ENCODE data around the gene ZBTB16.

Gene ZBTB16

DNA sequence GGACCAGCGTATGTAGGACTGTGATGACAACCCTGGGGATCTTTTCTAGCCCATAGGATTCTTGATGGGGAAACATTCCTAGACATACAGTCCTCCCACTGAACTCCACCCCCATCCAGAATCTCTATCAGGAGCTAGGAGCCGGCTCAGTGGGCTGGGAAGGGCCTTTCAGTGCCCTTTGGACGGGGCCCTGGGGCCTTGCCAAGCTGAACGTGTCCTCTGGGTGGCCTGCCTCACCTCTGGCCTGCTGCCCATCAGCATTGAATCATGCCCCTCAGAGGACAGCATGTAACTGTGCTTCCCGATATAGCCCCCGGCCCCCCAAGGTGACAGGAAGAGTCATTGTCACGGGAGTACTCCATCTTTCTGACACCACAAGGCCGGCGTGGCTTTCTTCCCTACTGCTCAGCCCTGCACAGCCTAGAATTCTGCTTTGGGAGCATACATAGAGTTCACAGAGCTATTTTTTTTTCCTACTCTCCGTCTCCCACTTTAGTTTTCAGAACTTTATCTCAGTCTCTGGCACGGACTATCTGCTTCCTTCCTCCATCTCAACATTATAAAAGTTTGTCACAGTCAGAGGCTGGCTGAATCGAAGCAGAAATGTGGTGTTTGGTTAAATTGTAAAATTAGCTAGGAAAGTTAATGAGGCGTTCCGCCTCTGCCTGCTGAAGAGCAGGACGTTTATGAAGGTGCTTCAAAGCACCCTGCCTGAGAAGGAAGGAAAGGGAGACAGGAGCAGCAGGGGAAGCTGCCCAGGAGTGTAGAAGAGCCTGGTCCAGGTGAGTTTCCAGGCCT is 111.9 kb downstream of the ZBTB16 start:
- FAIRE-seq, result no peak

DNA sequence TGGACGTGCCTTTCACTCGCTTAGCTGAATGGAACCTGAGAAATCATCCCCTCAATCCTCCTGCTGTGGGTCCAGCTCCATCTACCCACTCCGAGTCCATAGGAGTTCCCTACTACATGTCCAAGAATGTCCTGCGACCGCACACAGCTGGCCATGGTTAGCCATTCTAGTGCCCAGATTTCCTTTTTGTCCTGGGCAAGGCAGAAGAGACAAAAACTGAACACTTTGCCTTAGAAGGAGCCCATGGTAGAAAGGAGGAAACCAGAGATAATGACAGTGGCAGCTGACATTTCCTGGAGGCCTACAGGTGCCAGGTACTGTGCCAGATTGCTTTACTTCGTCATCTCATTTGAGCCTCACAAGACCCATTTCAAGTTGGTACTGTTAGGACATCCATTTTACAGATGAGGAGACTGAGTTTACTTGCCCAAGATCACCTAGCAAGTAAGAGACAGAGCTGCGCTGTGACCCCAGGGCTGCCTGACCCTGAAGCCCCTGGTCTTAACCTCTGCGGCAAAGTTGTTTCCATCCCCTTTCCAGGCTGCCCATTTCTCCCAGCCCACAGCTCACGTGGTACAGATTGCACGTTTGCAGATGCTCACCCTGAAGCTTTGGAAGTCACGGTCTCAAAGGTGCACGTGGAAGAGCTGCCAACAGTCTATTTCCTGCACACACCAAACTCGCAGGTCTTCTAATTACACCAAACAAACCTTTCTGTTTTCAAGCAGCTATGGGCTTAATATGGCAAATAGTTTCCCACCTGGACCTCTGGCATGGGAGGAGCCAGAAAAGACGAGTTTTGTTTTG is 112.7 kb downstream of the ZBTB16 start:
- no peak for FAIRE-seq

DNA sequence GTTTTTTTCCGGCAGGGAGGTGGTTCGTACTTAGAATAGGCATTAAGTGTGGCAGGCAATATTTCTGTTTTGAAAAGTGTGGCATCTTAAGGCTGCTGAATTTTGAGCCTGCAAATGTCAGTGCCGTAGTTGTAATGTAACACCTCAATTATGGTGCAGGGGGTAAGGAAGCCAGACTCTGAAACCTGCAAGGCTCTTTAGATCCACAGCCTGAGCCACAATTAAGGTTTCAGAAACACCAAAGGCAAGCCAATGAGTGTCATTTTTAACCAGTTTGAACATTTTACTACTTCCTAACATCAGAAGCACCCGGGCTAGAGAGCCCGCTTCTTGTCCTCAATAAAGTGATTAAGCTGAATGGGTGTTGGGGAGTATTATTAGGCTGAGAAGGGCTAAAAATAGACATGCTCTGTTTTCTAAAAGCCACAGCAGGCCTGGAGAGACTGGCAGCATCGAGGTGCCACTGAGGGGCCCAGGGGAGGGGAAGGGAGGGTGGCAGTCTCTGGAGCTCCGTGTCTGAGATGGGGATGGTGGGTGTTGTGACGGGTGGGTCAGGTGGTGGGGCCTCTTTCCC is 113.4 kb downstream of the ZBTB16 start:
- no peak for FAIRE-seq

- FAIRE-seq, result no peak
Measured at GRCh38 chr11:114173843-114174242, 114.3 kb downstream of the ZBTB16 start.

DNA sequence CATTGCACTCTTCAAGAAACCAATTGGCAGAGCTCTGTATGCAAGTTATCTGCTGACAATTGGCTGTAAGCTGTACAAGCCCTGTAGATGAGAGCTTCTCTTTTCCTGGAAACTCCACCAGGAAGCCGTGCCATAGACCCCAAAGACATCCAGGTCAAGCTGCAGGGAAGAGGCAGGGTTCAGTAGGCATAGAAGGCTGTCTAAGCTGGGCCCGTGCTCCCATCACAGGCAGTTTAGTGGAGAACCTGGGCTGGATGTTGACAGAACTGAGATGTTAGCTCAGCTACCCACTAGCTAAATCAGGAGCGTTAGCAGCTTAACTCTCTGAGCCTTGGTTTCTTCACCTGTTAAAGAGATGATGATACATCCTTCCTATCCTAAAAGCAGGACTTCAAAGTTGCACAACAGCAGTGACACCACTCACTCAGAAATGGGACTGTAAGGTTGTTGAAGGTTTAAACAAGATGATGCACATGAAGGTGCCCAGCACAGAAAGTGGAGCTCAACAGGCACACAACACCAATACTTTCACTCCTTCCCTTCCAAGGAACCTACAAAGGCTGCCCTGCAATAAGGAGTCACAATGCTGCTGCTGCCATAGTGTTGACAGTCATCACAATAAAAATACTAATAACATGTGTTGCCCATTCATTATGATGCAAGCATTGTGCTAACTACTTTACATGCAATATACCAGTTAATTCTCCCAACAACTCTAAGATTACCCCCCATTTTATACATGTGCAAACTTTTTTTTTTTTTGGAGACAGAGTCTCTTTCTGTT is 115.4 kb downstream of the ZBTB16 start:
- no peak for FAIRE-seq

DNA sequence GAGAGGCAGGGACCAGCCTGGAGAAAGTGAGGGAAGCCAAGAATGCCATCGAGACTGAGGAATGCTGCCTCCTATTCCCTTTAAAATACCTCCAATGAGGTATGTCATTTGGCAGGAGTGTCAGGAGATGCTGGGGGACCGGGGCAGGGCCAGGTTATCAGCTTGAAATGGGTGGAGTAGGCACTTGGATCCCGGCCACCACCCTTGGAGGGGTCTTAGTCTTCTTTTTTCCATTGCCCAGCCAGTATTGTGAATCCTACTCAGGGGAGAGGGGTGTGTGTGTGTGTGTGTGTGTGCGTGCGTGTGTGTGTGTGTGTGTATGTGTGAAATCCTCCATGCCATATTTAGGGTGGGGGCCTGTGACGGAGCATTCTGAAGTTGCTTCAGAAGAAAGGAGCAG is 116.2 kb downstream of the ZBTB16 start:
- FAIRE-seq, result no peak

DNA sequence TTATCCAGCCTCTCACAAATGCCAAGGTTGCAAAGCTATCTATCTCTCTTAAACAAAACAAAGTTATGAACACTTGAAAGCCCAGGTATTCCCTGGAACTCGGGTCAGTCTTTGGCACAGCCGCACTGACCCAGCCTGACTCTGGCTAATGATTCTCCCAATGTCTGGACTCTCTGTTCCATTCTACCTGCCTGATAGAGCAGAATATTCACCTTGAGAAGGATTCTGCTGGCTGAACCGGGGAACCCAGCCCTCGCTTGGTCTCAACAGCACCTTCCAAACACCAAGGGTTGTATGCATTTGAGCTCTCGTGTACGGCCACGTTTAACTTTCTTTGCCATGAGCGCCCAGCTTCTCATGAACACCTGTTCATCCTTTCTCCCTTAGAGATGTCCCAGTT is 116.8 kb downstream of the ZBTB16 start:
- FAIRE-seq, result no peak

GRCh38 chr11:114178656-114179055 is 119.1 kb downstream of the ZBTB16 start:
- no peak for FAIRE-seq

GRCh38 chr11:114179234-114179941 is 119.9 kb downstream of the ZBTB16 start:
- no peak for FAIRE-seq

GRCh38 chr11:114180301-114181055 is 121.0 kb downstream of the ZBTB16 start:
- FAIRE-seq, result no peak

GRCh38 chr11:114181195-114181594 is 121.7 kb downstream of the ZBTB16 start:
- FAIRE-seq, result no peak

GRCh38 chr11:114181752-114182151 is 122.2 kb downstream of the ZBTB16 start:
- FAIRE-seq, result no peak

DNA sequence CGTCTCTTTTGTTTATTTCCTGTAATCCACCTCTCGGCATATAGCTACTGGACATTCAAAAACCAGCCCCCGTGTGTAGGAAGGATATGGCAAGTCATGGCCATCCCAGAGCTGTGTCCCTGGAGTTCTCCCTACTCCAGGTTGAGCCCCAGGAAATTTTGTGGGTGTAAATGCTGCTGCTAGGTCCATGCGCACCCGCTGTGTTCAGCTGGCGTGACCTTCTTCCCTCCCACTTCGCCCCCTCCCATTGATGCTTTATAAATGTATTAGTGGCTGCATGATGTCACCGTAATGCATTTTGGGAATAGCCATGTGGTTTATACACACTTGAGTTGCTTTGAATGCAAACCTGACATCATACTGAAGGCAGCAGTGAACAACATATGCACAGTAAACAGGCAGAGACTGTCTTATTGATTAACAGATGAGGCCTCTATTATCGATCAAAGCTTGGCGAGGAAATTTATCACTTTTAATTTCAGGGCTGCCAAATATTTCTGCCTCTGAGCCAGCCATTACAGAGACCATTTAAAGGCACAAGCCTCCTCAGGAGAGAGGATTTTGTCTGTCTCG is 123.0 kb downstream of the ZBTB16 start:
- no peak for FAIRE-seq

GRCh38 chr11:114183044-114183511 is 123.6 kb downstream of the ZBTB16 start:
- FAIRE-seq, result no peak

DNA sequence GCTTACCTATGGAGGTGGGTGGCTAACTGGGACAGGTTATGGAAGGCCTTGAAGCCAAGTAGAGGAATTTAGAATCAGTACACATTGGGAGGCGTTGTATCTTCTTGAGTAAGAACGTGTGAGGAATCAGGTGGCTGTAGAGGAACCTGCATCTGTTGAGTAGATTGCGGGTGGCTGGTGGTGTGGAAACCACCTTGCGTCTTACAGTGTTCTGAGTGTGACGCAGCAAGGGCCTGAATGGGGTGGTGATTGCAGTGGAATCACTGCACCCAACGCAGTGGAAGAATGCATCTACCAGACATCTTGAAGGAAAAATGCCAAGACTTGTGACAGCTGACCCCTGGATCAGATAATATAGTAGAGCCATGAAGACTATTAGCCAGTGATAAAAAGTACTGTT is 125.9 kb downstream of the ZBTB16 start:
- FAIRE-seq, result no peak

GRCh38 chr11:114187173-114187572 is 127.7 kb downstream of the ZBTB16 start:
- no peak for FAIRE-seq

GRCh38 chr11:114188851-114189570 is 129.5 kb downstream of the ZBTB16 start:
- FAIRE-seq, result no peak

DNA sequence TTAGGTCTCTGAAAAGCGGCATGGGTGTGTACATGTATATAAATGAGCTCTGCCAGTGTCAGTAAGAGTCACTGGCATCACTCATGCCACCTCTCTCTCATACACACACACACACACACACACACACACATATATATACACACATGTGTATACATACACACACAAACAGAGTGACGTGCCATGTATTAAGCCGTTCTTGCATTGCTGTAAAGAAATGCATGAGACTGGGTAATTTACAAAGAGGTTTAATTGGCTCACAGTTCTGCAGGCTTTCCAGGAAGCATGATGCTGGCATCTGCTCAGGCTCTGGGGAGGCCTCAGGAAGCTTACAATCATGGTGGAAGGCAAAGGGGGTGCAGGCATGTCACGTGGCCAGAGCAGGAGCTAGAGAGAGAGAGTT is 131.1 kb downstream of the ZBTB16 start:
- FAIRE-seq, result no peak

GRCh38 chr11:114191893-114192292 is 132.4 kb downstream of the ZBTB16 start:
- FAIRE-seq, result no peak

DNA sequence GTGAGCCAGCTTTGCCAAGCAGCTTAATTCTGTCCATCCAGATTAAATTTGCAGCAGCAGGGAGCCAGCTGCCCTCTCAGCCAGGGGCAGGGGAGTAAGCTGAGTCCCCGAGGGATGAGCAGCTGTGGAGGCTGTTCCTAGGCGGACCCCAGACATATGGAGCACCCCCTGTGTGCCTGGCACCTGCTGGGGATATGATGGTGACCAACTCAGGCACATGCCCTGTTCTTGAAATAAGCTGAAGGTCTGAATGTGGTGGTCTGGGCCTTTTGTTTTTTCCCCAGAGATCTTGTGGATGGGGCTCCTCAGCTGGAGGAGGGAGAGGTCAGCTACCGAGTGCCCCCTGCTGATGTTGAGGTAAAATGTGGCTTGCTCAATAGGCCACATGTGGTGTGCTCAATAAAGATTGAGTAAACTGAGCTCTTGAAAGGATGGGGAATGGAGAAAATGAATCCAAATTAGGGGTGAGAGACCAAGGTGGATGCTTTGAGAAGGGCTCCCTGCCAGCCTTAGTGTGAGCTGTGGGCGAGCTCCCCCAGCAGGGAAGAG is 133.4 kb downstream of the ZBTB16 start:
- FAIRE-seq, result no peak

All from endometrium (tissue), 2 donors.